H9 (cell line): Measurements from ENCODE around the gene TREML4. TPM values are rescaled to one million over a fixed set of nuclear protein-coding genes. Genes with fewer than 3 reads are reported as not detected.

Source experiments
- DNase-seq: peaks from one replicate; pipeline ENCODE4 v3.0.0-alpha.2; 2017
- H2AFZ ChIP-seq: one replicate; pipeline ENCODE4 v1.6.1; 2013; ENCODE audit warnings: mild to moderate bottlenecking, low read length, control low read depth, moderate library complexity
- H2AK5ac ChIP-seq: 2 replicates; pipeline ENCODE4 v1.6.1; 2013; ENCODE audit warnings: low read length, control low read depth, mixed read lengths; ENCODE audit not compliant: insufficient read length
- H2BK120ac ChIP-seq: one replicate; pipeline ENCODE4 v1.6.1; 2013; ENCODE audit warnings: low read depth, mild to moderate bottlenecking, low read length, control low read depth, inconsistent platforms; ENCODE audit not compliant: poor library complexity, severe bottlenecking
- H2BK12ac ChIP-seq: 2 replicates; pipeline ENCODE4 v1.6.1; 2013; ENCODE audit warnings: low read length, control low read depth, mixed read lengths, low read depth; ENCODE audit not compliant: insufficient read length
- H2BK15ac ChIP-seq: 2 replicates; pipeline ENCODE4 v1.6.1; 2013; ENCODE audit warnings: low read depth, low read length, control low read depth
- H2BK20ac ChIP-seq: one replicate; pipeline ENCODE4 v1.6.1; 2013; ENCODE audit warnings: low read depth, mild to moderate bottlenecking, low read length, control low read depth, inconsistent platforms; ENCODE audit not compliant: poor library complexity, severe bottlenecking
- H2BK5ac ChIP-seq: 2 replicates; pipeline ENCODE4 v1.6.1; 2013; ENCODE audit warnings: low read length, control low read depth, mixed read lengths; ENCODE audit not compliant: insufficient read length
- H3K14ac ChIP-seq: 2 replicates; pipeline ENCODE4 v1.6.1; 2013; ENCODE audit warnings: low read length, control low read depth; ENCODE audit not compliant: insufficient read depth
- H3K18ac ChIP-seq: 2 replicates; pipeline ENCODE4 v1.6.1; 2013; ENCODE audit warnings: low read depth, mild to moderate bottlenecking, mixed read lengths, low read length, control low read depth; ENCODE audit not compliant: insufficient read length
- H3K23ac ChIP-seq: 2 replicates; pipeline ENCODE4 v1.6.1; 2013; ENCODE audit warnings: low read length, control low read depth, mixed read lengths, low read depth; ENCODE audit not compliant: insufficient read length
- H3K23me2 ChIP-seq: 2 replicates; pipeline ENCODE4 v1.6.1; 2013; ENCODE audit warnings: low read depth, mild to moderate bottlenecking, mixed read lengths, low read length, control low read depth; ENCODE audit not compliant: insufficient read length, poor library complexity, severe bottlenecking
- H3K27ac ChIP-seq: 2 replicates; pipeline ENCODE4 v1.5.1; 2013; ENCODE audit warnings: low read length, control low read depth, mixed read lengths, low read depth; ENCODE audit not compliant: insufficient read length
- H3K27me3 ChIP-seq: 2 replicates; pipeline ENCODE4 v1.6.1; 2013; ENCODE audit warnings: low read length, control low read depth, inconsistent platforms; ENCODE audit not compliant: insufficient read depth
- H3K4ac ChIP-seq: 2 replicates; pipeline ENCODE4 v1.6.1; 2013; ENCODE audit warnings: low read depth, mild to moderate bottlenecking, control low read depth, inconsistent platforms, low read length, moderate library complexity
- H3K4me1 ChIP-seq: 2 replicates; pipeline ENCODE4 v1.6.1; 2013; ENCODE audit warnings: low read length, control low read depth, inconsistent platforms; ENCODE audit not compliant: insufficient read depth
- H3K4me2 ChIP-seq: 2 replicates; pipeline ENCODE4 v1.6.1; 2013; ENCODE audit warnings: low read length, control low read depth, mixed read lengths; ENCODE audit not compliant: insufficient read length, insufficient read depth
- H3K56ac ChIP-seq: 2 replicates; pipeline ENCODE4 v1.6.1; 2013; ENCODE audit warnings: low read depth, mild to moderate bottlenecking, mixed read lengths, low read length, control low read depth; ENCODE audit not compliant: insufficient read length
- H3K79me1 ChIP-seq: 2 replicates; pipeline ENCODE4 v1.6.1; 2013; ENCODE audit warnings: low read depth, mild to moderate bottlenecking, moderate library complexity, low read length, control low read depth, inconsistent platforms; ENCODE audit not compliant: insufficient read depth, poor library complexity, severe bottlenecking
- H3K79me2 ChIP-seq: 2 replicates; pipeline ENCODE4 v1.6.1; 2013; ENCODE audit warnings: low read length, control low read depth, inconsistent platforms; ENCODE audit not compliant: insufficient read depth
- H3K9ac ChIP-seq: 2 replicates; pipeline ENCODE4 v1.6.1; 2013; ENCODE audit warnings: low read length, control low read depth, mixed read lengths; ENCODE audit not compliant: insufficient read length; ENCODE audit errors: extremely low read depth
- H3K9me3 ChIP-seq: one replicate; pipeline ENCODE4 v1.6.1; 2013; ENCODE audit warnings: low read depth, low read length, inconsistent platforms; ENCODE audit not compliant: control insufficient read depth
- H3T11ph ChIP-seq: one replicate; pipeline ENCODE4 v1.6.1; 2013; ENCODE audit warnings: mild to moderate bottlenecking, low read length, control low read depth, inconsistent platforms
- H4K20me1 ChIP-seq: one replicate; pipeline ENCODE4 v1.6.1; 2013; ENCODE audit not compliant: control insufficient read depth, insufficient read length, insufficient read depth
- H4K5ac ChIP-seq: 2 replicates; pipeline ENCODE4 v1.6.1; 2013; ENCODE audit warnings: low read depth, mild to moderate bottlenecking, mixed read lengths, low read length, control low read depth; ENCODE audit not compliant: insufficient read length
- H4K8ac ChIP-seq: replicated peaks from 2 replicates; pipeline ENCODE4 v1.6.1; 2013; ENCODE audit warnings: low read length, control low read depth, mixed read lengths, low read depth; ENCODE audit not compliant: insufficient read length
- H4K91ac ChIP-seq: 2 replicates; pipeline ENCODE4 v1.6.1; 2013; ENCODE audit warnings: low read depth, mild to moderate bottlenecking, moderate library complexity, mixed read lengths, low read length, control low read depth; ENCODE audit not compliant: insufficient read length
- H3K27ac Mint-ChIP-seq, 3 experiments: 2 replicates in 2 of 3; 3 replicates in 1 of 3; pipeline ENCODE4 v1.8.0; 2020 to 2021; ENCODE audit warnings: mixed read lengths in 3 of 3, mild to moderate bottlenecking in 1 of 3, moderate library complexity in 1 of 3
- H3K27me3 Mint-ChIP-seq: 2 replicates; pipeline ENCODE4 v1.8.0; 2021; ENCODE audit warnings: low read depth, mild to moderate bottlenecking, moderate library complexity, mixed read lengths
- H3K36me3 Mint-ChIP-seq, 3 experiments: 2 replicates in 2 of 3; 3 replicates in 1 of 3; pipeline ENCODE4 v1.8.0; 2020 to 2021; ENCODE audit warnings: low read depth in 3 of 3, mixed read lengths in 3 of 3; ENCODE audit not compliant: insufficient read depth in 1 of 3
- H3K4me1 Mint-ChIP-seq, 2 experiments: 2 replicates each; pipeline ENCODE4 v1.8.0; 2020; ENCODE audit warnings: mixed read lengths in 2 of 2
- H3K4me3 Mint-ChIP-seq, 2 experiments: 2 replicates in 1 of 2; 3 replicates in 1 of 2; pipeline ENCODE4 v1.8.0; 2020 to 2021; ENCODE audit warnings: mild to moderate bottlenecking in 2 of 2, mixed read lengths in 2 of 2, moderate library complexity in 1 of 2
- H3K9me3 Mint-ChIP-seq, 2 experiments: 2 replicates in 1 of 2; 3 replicates in 1 of 2; pipeline ENCODE4 v1.8.0; 2020; ENCODE audit warnings: mild to moderate bottlenecking in 2 of 2, mixed read lengths in 2 of 2, moderate library complexity in 1 of 2
- WGBS: extraction: QIAGEN DNeasy Blood & Tissue Kit; methylation state at CpG from one replicate; pipeline ENCODE4 v1.1.7; 2013; ENCODE audit warnings: missing lambda C conversion rate, low lambda C conversion rate, mixed read lengths; ENCODE audit not compliant: insufficient read length; ENCODE audit errors: extremely low coverage; 5-methylcytosine and 5-hydroxymethylcytosine counted together
- total RNA-seq: library from RNA; stranded (reverse); gene quantifications from 2 replicates; pipeline ENCODE4 v1.2.1, GENCODE V29; 2021
- TF ChIP-seq, protein P1 (sequence below): fragments of 200-600 bp; sonication (generic); conservative IDR thresholded peaks from 3 replicates; pipeline ENCODE4 v1.8.0; 2021; ENCODE audit warnings: antibody characterized with exemption, mild to moderate bottlenecking

TREML4 gene
- total RNA-seq, 1 experiment from 2014 or later, result not detected

- DNase-seq, result no peak
- no peak overlapping the region for H3K56ac ChIP-seq
- no CpG with 5 or more reads among the region's 7 CpGs for WGBS
- H2BK20ac ChIP-seq, result no peak overlapping the region
- H2AK5ac ChIP-seq, result no peak overlapping the region
- H3K4me2 ChIP-seq, result no peak overlapping the region
- no peak overlapping the region for H4K5ac ChIP-seq
- H4K8ac ChIP-seq, result no peak overlapping the region
- no peak overlapping the region for H3K23ac ChIP-seq
- no peaks in the 10 kb centered on the region for H3K36me3 Mint-ChIP-seq
- no peaks in the 10 kb centered on the region for H3K79me1 ChIP-seq
- no peak overlapping the region for H3K4me3 Mint-ChIP-seq
- H3K27me3 Mint-ChIP-seq, result peaks cover 9% of the 10 kb centered on the region
- no peaks in the 10 kb centered on the region for H3K27me3 ChIP-seq
- H4K91ac ChIP-seq, result no peak overlapping the region
- no peaks in the 10 kb centered on the region for H3K4me1 ChIP-seq
- no peaks in the 10 kb centered on the region for H4K20me1 ChIP-seq
- H2BK15ac ChIP-seq, result no peak overlapping the region
- no peak overlapping the region for H3K9ac ChIP-seq
- H3K14ac ChIP-seq, result no peak overlapping the region
- no peak overlapping the region for H3K27ac Mint-ChIP-seq
- no peak overlapping the region for H3K27ac ChIP-seq
- H3K9me3 ChIP-seq, result no peaks in the 10 kb centered on the region
- H3K18ac ChIP-seq, result no peak overlapping the region
- no peak overlapping the region for H3T11ph ChIP-seq
- no peak overlapping the region for H3K4ac ChIP-seq
- H2BK12ac ChIP-seq, result no peak overlapping the region
- H2BK5ac ChIP-seq, result no peak overlapping the region
- peaks cover 0 to 5% of the 10 kb centered on the region in 2 experiments; a peak in 2 of 5 replicates for H3K9me3 Mint-ChIP-seq
- TF ChIP-seq, protein P1, sequence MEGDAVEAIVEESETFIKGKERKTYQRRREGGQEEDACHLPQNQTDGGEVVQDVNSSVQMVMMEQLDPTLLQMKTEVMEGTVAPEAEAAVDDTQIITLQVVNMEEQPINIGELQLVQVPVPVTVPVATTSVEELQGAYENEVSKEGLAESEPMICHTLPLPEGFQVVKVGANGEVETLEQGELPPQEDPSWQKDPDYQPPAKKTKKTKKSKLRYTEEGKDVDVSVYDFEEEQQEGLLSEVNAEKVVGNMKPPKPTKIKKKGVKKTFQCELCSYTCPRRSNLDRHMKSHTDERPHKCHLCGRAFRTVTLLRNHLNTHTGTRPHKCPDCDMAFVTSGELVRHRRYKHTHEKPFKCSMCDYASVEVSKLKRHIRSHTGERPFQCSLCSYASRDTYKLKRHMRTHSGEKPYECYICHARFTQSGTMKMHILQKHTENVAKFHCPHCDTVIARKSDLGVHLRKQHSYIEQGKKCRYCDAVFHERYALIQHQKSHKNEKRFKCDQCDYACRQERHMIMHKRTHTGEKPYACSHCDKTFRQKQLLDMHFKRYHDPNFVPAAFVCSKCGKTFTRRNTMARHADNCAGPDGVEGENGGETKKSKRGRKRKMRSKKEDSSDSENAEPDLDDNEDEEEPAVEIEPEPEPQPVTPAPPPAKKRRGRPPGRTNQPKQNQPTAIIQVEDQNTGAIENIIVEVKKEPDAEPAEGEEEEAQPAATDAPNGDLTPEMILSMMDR, result no peak
- no peaks in the 10 kb centered on the region for H3K79me2 ChIP-seq
- H3K23me2 ChIP-seq, result no peaks in the 10 kb centered on the region
- H2BK120ac ChIP-seq, result no peak overlapping the region
- no peaks in the 10 kb centered on the region for H3K4me1 Mint-ChIP-seq
- no peak overlapping the region for H2AFZ ChIP-seq
These were observed 19.6 kb upstream of the TREML4 start for GRCh38 chr6:41208439-41209106.
